GM12875 (cell line): ENCODE measurements around the gene TRPC6.

Source experiments
- H3K4me3 ChIP-seq: one replicate; pipeline ENCODE4 v1.5.1; 2011; ENCODE audit warnings: low read depth, low read length, control low read depth
- TF ChIP-seq, protein P1 (sequence below): IDR thresholded peaks from 2 replicates; pipeline ENCODE4 v1.5.1; 2011; ENCODE audit warnings: low read depth, mild to moderate bottlenecking, control low read depth, inconsistent platforms, low read length, moderate library complexity, borderline replicate concordance; ENCODE audit not compliant: insufficient read depth

Gene TRPC6

DNA sequence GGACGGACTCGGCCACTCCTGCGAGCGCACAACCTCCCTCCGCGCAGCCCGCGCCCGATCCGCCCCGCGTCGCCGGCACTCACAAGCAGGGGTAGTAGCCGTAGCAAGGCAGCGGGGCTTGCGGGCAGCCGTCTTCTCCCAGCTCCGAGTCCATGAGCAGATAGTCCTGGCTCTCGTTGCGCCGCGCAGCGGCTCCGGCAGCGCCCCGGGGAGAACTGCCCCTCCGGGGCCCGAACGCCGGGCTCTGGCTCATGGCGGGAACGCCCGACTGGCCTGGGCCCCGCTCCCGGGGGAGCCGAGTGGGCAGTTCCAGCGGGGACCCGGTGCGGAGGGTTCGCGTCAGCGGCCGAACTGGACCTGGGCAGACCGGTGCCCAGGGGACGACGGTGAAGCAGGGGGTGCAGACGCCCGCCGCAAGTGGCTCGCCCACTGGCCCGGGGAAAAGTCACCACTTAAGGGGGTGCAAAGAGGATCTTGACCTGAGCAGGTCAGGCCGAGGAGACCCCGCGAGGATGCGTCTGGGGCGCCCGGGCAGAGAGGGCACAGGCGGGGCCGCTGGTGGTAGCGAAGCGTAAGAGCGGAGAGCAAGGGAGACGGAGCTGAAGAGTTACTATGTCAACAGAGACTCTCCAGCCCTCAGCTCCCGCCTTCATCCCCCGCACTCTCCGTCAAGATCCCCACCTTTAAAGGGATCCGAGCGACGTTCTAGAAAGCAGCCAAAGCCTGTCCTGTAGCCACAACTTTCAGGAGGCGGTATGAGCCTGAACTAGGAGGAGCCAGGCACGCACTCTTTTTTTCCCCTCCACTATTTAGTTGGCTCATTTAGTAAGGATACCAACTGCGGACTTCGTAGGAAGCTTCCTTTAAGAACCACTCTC is at the start of gene TRPC6:
TSS of gene TRPC6 (minus strand) at position 757 of the 878 bp plus-strand sequence. CDS start at position 253, 504 bp downstream.
- H3K4me3 ChIP-seq: no peak within 1 kb of the TSS
- TF ChIP-seq, protein P1, sequence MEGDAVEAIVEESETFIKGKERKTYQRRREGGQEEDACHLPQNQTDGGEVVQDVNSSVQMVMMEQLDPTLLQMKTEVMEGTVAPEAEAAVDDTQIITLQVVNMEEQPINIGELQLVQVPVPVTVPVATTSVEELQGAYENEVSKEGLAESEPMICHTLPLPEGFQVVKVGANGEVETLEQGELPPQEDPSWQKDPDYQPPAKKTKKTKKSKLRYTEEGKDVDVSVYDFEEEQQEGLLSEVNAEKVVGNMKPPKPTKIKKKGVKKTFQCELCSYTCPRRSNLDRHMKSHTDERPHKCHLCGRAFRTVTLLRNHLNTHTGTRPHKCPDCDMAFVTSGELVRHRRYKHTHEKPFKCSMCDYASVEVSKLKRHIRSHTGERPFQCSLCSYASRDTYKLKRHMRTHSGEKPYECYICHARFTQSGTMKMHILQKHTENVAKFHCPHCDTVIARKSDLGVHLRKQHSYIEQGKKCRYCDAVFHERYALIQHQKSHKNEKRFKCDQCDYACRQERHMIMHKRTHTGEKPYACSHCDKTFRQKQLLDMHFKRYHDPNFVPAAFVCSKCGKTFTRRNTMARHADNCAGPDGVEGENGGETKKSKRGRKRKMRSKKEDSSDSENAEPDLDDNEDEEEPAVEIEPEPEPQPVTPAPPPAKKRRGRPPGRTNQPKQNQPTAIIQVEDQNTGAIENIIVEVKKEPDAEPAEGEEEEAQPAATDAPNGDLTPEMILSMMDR: no peak

- TF ChIP-seq, protein P1: no peak
- no peak overlapping the region for H3K4me3 ChIP-seq
Measured at GRCh38 chr11:101620026-101620425, 36.2 kb upstream of the TRPC6 start.

- no peak overlapping the region for H3K4me3 ChIP-seq
- TF ChIP-seq, protein P1: no peak
Measured at GRCh38 chr11:101618709-101619108, 34.9 kb upstream of the TRPC6 start.

DNA sequence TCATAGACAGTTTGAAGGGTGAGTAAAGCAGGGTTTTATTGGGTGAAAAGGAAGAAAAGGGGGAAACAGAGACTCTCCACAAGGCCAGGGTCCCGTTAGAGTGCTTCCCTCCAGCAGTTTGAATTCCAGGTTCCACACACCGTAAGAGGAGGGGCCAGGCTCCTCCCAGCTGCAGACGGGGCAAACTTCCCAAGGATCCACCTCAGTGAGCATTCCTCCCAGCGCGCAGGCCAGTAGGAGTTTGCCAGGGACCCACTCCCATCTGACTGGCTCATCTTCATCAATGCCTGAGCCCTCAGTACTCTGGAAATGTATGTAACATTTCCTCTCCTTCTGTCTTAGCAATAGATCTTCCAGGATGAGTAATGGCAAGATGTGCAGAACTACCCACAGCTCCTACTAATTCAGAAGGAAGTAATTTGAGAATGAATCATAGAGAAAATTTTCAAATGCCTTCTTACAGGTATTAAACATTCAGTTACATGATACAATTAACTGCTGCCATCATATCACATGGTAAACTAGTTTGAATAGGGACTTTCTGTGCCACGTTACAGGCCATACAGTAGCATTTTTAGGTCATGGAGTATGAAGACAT is 34.0 kb upstream of the TRPC6 start:
- TF ChIP-seq, protein P1: no peak
- H3K4me3 ChIP-seq: no peak overlapping the region

DNA sequence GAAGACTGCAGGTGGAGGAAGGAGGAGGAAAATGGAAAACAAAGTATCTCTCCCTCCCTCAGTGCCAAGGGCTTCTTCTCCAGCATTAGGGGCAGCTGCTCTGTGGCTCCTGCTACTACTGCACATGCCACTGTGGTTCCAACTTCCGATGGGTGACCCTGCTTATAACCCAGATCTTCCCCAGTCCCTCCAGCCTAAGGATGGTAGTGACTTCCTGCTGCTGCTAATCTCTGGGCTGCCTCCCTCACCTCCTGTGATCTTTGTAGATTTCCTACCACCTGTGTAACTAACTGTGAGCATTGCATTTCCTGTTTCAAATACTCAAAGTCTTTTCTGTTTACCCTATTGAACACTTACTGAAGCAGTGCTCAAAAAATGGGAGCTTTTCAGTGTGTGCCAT is 28.7 kb upstream of the TRPC6 start:
- no peak overlapping the region for H3K4me3 ChIP-seq
- TF ChIP-seq, protein P1: no peak

- no peak overlapping the region for H3K4me3 ChIP-seq
- TF ChIP-seq, protein P1: no peak
Measured at GRCh38 chr11:101600924-101601323, 17.1 kb upstream of the TRPC6 start.
